GM19193 (cell line): Measurements from ENCODE around the gene MRPL18.

Experiments used
- POLR2A ChIP-seq: IDR thresholded peaks from 4 replicates; pipeline ENCODE4 v1.6.1; 2011; ENCODE audit not compliant: insufficient read depth, insufficient read length; ENCODE audit errors: extremely low read depth

MRPL18 gene

GRCh38 chr6:159761873-159762680, 28.2 kb upstream of the MRPL18 start, which contains the start of gene ACAT2:
Gene ACAT2, plus strand, starts transcription at chr6:159762045. Its CDS starts 43 bp downstream, at chr6:159762088.
- peak; percentile 69 for TF ChIP-seq POLR2A

- TF ChIP-seq POLR2A = no peak
Measured at GRCh38 chr6:159762681-159763293, 27.5 kb upstream of the MRPL18 start.

GRCh38 chr6:159766906-159767305, 23.4 kb upstream of the MRPL18 start:
- TF ChIP-seq POLR2A = no peak

- no peak for TF ChIP-seq POLR2A
Measured at GRCh38 chr6:159769470-159769869, 20.8 kb upstream of the MRPL18 start.

GRCh38 chr6:159772196-159772595, 18.1 kb upstream of the MRPL18 start:
- TF ChIP-seq POLR2A = no peak

GRCh38 chr6:159777240-159777904, 12.9 kb upstream of the MRPL18 start:
- no peak for TF ChIP-seq POLR2A

GRCh38 chr6:159778131-159778530, 12.1 kb upstream of the MRPL18 start:
- TF ChIP-seq POLR2A = no peak

GRCh38 chr6:159778542-159779103, 11.6 kb upstream of the MRPL18 start:
- TF ChIP-seq POLR2A = no peak

- no peak for TF ChIP-seq POLR2A
Measured at GRCh38 chr6:159788276-159788675, 2.0 kb upstream of the MRPL18 start.

GRCh38 chr6:159788753-159789376, 1.4 kb upstream of the MRPL18 start:
- TF ChIP-seq POLR2A = no peak

GRCh38 chr6:159789377-159790148, 704 bp upstream of the MRPL18 start, which contains the start of gene TCP1:
Gene TCP1, minus strand, starts transcription at chr6:159789602. Its CDS starts 134 bp downstream, at chr6:159789468.
- TF ChIP-seq POLR2A = peak; percentile 96

GRCh38 chr6:159790956-159791598, 810 bp downstream of the MRPL18 start:
- TF ChIP-seq POLR2A = no peak

- no peak for TF ChIP-seq POLR2A
Measured at GRCh38 chr6:159797554-159797953, 7.3 kb downstream of the MRPL18 start.

- TF ChIP-seq POLR2A = no peak
Measured at GRCh38 chr6:159800141-159800865, 10.0 kb downstream of the MRPL18 start, which contains the start of gene PNLDC1. Gene PNLDC1, plus strand, starts transcription at chr6:159800276. Its CDS starts 32 bp downstream, at chr6:159800308.
